Measurements from ENCODE around the gene DNAJC17. TPM values are rescaled to one million over a fixed set of nuclear protein-coding genes. Genes with fewer than 3 reads are reported as not detected.

DNAJC17 gene
- total RNA-seq, 1 donor from 2014 or later: 10.4 TPM

DNA sequence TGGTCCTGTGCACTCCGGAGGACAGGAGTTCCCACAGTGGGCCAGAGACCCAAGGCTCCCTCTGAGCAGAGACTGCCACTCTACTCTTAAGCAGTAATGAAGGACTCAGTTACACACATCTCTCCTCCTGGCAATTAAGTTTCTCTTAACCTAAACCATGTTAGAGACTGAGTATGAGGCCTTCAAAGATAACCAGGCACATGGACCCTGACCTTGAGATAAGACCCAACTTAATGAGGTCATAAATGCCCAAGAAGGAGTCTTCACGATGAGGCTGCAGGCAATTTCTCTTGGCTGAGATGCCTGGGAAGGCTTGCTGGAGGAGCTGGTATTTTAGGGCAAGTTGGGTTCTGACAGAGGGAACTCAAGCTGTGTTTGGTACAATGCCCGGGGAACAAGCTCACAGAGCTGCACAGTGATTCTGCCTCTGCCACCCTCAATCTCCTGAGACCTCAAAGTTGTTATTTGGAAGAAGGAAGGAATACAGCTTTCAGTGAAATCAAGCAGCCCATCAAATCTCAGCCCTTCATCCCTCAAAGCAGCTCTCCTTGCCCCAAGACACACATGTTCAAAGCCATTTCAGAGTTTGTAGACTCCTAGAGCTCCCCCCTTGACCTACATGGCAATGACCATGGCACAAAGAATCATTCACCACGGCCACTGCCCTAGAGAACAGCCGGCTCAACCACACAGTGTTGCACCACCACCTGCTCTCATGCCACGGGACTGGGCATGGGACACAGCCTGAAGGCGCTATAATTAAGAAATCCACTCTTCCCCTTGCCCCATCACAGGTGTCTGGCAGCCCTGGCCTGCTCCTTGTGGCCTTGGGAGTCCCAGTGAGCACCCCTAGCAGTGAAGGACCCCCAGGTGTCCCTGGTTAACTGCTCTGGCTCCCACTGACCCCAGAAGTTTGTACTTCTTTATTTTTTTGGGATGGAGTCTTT lies 59.3 kb downstream of the DNAJC17 start:
- H3K9ac ChIP-seq (ENCODE audit: low read depth in 1 of 3, low read length in 3 of 3): no peak overlapping the region
- H3K4me1 ChIP-seq (ENCODE audit: control insufficient read depth in 3 of 3, insufficient read depth in 3 of 3, low read length in 3 of 3): peaks cover 7 to 26% (median 11%) of the 10 kb centered on the region in 3 donors
- H3K9me3 ChIP-seq (ENCODE audit: control insufficient read depth in 3 of 3, low read length in 3 of 3): no peaks in the 10 kb centered on the region
- no peak overlapping the region for H3K4me3 ChIP-seq (ENCODE audit: low read length in 3 of 3)
- no peaks in the 10 kb centered on the region for H3K27me3 ChIP-seq (ENCODE audit: control insufficient read depth in 3 of 3, insufficient read depth in 3 of 3, low read length in 3 of 3)
- H3K27ac ChIP-seq (ENCODE audit: low read depth, low read length): no peak overlapping the region
- peaks cover 34 to 61% (median 42%) of the 10 kb centered on the region in 3 donors for H3K36me3 ChIP-seq (ENCODE audit: control insufficient read depth in 3 of 3, insufficient read depth in 3 of 3, low read length in 3 of 3)

DNA sequence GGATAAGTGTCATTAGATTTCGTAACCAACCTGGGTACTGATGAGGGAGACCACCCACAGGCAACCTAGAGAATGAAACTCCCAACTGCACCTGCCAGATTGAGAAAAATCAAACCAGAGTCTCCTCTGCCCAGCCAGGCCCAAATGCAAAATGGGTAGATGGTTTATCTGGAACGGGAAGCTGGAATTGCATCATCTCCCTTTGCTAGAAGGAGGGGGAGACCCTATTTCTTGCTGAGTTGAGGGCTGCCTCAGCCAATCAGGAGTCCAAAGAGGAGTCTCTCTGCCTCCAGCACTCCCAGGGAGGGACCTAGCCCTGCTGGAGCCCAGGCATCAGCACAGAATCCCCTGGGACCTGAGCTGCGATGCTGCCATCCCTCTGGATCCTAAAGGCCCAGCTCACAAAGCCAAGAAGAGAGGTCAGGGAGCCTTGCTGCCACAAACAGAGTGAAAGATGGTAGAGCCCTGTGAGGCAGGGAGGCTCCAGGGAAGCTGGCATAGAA lies 60.3 kb downstream of the DNAJC17 start:
- H3K4me3 ChIP-seq (ENCODE audit: low read length in 3 of 3): no peak overlapping the region
- H3K36me3 ChIP-seq (ENCODE audit: control insufficient read depth in 3 of 3, insufficient read depth in 3 of 3, low read length in 3 of 3): peaks cover 34 to 67% (median 45%) of the 10 kb centered on the region in 3 donors
- H3K27ac ChIP-seq (ENCODE audit: low read depth, low read length): no peak overlapping the region
- no peaks in the 10 kb centered on the region for H3K9me3 ChIP-seq (ENCODE audit: control insufficient read depth in 3 of 3, low read length in 3 of 3)
- H3K9ac ChIP-seq (ENCODE audit: low read depth in 1 of 3, low read length in 3 of 3): peak overlapping the region in 1 of 3 donors; percentile 4
- H3K27me3 ChIP-seq (ENCODE audit: control insufficient read depth in 3 of 3, insufficient read depth in 3 of 3, low read length in 3 of 3): no peaks in the 10 kb centered on the region
- peaks cover 7 to 27% (median 11%) of the 10 kb centered on the region in 3 donors for H3K4me1 ChIP-seq (ENCODE audit: control insufficient read depth in 3 of 3, insufficient read depth in 3 of 3, low read length in 3 of 3)

DNA sequence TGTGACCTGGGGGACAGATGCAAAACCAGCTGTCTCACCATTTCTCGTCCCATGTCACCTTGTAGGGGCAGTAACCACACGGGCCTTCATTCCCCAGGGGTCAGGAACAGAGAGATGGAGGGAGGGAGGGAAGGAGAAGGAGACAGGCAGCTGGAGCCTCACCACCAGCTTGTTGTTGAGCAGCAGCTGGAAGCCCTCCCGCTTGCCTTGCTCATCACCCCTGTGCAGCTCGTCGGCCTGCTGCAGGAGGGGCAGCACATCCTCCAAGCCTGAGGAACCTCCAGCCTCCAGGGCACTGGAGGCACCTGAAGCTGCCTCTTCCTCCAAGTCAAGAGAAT lies 62.5 kb downstream of the DNAJC17 start:
- no peak overlapping the region for H3K4me3 ChIP-seq (ENCODE audit: low read length in 3 of 3)
- H3K4me1 ChIP-seq (ENCODE audit: control insufficient read depth in 3 of 3, insufficient read depth in 3 of 3, low read length in 3 of 3): peaks cover 11 to 26% (median 13%) of the 10 kb centered on the region in 3 donors
- peaks cover 30 to 52% (median 39%) of the 10 kb centered on the region in 3 donors for H3K36me3 ChIP-seq (ENCODE audit: control insufficient read depth in 3 of 3, insufficient read depth in 3 of 3, low read length in 3 of 3)
- no peak overlapping the region for H3K9ac ChIP-seq (ENCODE audit: low read depth in 1 of 3, low read length in 3 of 3)
- no peaks in the 10 kb centered on the region for H3K9me3 ChIP-seq (ENCODE audit: control insufficient read depth in 3 of 3, low read length in 3 of 3)
- no peak overlapping the region for H3K27ac ChIP-seq (ENCODE audit: low read depth, low read length)
- no peaks in the 10 kb centered on the region for H3K27me3 ChIP-seq (ENCODE audit: control insufficient read depth in 3 of 3, insufficient read depth in 3 of 3, low read length in 3 of 3)

DNA sequence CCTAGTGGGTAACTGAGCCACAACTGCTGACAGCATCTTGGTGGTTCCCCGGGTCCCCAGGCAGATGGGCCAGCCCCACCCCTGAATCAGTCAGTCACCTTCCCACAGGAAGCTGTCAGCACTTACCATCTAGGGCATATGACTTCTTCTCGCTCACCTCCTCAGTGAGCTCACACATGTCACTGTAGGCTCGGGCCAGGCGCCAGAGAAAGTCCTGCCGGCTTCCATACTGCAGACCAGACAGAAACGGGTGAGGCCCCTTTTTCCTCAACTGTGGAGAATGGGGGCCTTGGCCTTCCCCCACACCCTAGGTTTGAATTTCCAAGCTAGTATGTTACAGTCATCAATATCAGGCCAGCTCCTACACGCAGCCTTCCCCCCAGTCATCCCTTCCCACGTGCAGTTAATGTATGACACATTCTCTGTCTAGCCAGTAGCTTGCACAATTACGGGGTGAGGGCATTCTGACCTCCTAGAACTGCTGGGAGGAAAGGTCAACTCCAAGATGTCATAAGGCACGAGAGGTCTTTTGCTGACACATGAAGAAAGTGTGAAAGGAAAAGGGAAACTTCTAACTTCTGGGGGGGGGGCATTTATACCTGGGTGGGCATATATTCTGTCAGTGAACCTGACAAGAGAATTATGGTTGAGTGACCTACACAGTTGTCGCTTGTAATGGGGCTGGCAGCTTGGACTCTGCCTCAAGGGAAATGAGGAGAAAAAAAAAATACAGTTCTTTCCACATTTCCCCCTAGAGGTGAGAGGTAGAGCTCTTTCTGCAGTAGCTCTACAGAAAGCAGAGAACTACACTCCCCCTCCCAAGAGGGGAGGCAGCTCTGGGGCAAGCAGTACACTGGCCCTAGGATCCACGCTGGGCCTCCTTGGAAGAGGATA lies 63.1 kb downstream of the DNAJC17 start:
- H3K36me3 ChIP-seq (ENCODE audit: control insufficient read depth in 3 of 3, insufficient read depth in 3 of 3, low read length in 3 of 3): peaks cover 33 to 52% (median 43%) of the 10 kb centered on the region in 3 donors
- H3K9me3 ChIP-seq (ENCODE audit: control insufficient read depth in 3 of 3, low read length in 3 of 3): no peaks in the 10 kb centered on the region
- H3K9ac ChIP-seq (ENCODE audit: low read depth in 1 of 3, low read length in 3 of 3): peak overlapping the region in 1 of 3 donors; percentile 9
- H3K27ac ChIP-seq (ENCODE audit: low read depth, low read length): no peak overlapping the region
- H3K27me3 ChIP-seq (ENCODE audit: control insufficient read depth in 3 of 3, insufficient read depth in 3 of 3, low read length in 3 of 3): no peaks in the 10 kb centered on the region
- H3K4me3 ChIP-seq (ENCODE audit: low read length in 3 of 3): no peak overlapping the region
- peaks cover 11 to 26% (median 13%) of the 10 kb centered on the region in 3 donors for H3K4me1 ChIP-seq (ENCODE audit: control insufficient read depth in 3 of 3, insufficient read depth in 3 of 3, low read length in 3 of 3)

DNA sequence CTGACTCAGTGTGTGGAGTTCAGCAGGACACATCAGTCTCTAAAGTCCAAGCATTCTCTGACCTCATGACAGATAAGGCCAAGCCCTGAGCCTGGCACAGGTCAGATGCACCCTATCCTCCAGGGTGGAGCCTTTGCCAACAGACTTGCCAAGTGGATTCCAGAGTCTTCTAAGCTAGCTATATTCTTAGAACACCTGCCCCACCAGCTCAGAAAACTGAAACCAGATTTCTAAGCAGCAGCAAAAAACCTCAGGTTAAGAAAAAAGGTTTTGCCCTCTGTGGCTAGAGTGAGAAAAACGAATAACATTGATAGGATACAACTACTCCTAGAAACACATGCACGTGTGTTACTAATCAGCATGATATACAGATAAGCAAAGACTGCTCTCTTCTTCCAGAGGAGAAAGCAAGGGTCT lies 63.8 kb downstream of the DNAJC17 start:
- Histone ChIP-seq H3K27me3 (ENCODE audit: control insufficient read depth in 3 of 3, insufficient read depth in 3 of 3, low read length in 3 of 3) (no peaks in the 10 kb centered on the region), H3K4me1 (ENCODE audit: control insufficient read depth in 3 of 3, insufficient read depth in 3 of 3, low read length in 3 of 3) (peaks cover 11 to 26% (median 13%) of the 10 kb centered on the region in 3 donors), H3K4me3 (ENCODE audit: low read length in 3 of 3) (no peak overlapping the region), H3K36me3 (ENCODE audit: control insufficient read depth in 3 of 3, insufficient read depth in 3 of 3, low read length in 3 of 3) (peaks cover 40 to 57% (median 49%) of the 10 kb centered on the region in 3 donors), H3K9me3 (ENCODE audit: control insufficient read depth in 3 of 3, low read length in 3 of 3) (no peaks in the 10 kb centered on the region), H3K27ac (ENCODE audit: low read depth, low read length) (peak overlapping the region; percentile 10), H3K9ac (ENCODE audit: low read depth in 1 of 3, low read length in 3 of 3) (peak overlapping the region in 1 of 3 donors; percentile 9)

DNA sequence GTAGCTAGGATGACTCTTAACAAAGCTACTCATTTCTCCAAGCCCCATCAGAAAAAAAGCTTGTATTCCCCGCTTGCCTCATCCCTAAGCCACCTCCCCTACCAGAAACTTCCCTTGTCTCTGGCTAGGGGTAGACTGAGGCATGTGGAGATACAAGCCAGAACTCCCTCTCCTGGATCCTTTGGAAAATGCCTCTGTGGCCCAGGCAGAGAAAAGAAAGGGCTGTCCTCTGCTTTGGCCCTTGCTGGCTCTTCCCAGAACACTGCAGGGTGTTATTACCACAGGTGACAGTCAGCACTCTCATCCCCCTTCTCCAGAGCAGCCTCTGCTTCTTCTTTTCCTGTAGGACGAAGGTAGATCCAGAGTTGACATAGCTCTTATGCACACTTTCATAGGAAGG lies 67.4 kb downstream of the DNAJC17 start:
- no peak overlapping the region for H3K4me3 ChIP-seq (ENCODE audit: low read length in 3 of 3)
- no peak overlapping the region for H3K9ac ChIP-seq (ENCODE audit: low read depth in 1 of 3, low read length in 3 of 3)
- no peak overlapping the region for H3K27ac ChIP-seq (ENCODE audit: low read depth, low read length)
- peaks cover 51 to 70% (median 60%) of the 10 kb centered on the region in 3 donors for H3K36me3 ChIP-seq (ENCODE audit: control insufficient read depth in 3 of 3, insufficient read depth in 3 of 3, low read length in 3 of 3)
- peaks cover 11 to 17% (median 13%) of the 10 kb centered on the region in 3 donors for H3K4me1 ChIP-seq (ENCODE audit: control insufficient read depth in 3 of 3, insufficient read depth in 3 of 3, low read length in 3 of 3)
- H3K27me3 ChIP-seq (ENCODE audit: control insufficient read depth in 3 of 3, insufficient read depth in 3 of 3, low read length in 3 of 3): no peaks in the 10 kb centered on the region
- H3K9me3 ChIP-seq (ENCODE audit: control insufficient read depth in 3 of 3, low read length in 3 of 3): no peaks in the 10 kb centered on the region

DNA sequence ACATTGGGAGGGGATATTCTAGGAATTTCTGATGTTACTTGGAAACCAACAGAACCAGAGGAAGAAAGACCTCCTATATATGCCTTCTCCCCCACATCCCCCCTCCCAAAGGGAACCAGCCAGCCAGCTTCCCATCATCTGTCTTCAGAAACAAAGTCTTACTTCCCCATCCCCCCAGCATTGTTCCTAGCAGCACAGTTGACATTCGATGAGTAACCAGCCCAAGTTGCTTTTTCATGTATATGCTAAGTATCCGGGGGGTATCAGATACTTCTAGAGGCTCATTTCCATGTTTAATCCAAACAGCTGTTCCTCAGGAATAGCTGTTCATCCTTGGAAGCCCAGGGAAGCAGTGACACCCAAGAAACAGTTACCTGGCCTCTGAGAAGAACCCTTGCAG lies 68.2 kb downstream of the DNAJC17 start:
- Histone ChIP-seq H3K27me3 (ENCODE audit: control insufficient read depth in 3 of 3, insufficient read depth in 3 of 3, low read length in 3 of 3) (no peaks in the 10 kb centered on the region), H3K4me1 (ENCODE audit: control insufficient read depth in 3 of 3, insufficient read depth in 3 of 3, low read length in 3 of 3) (peaks cover 11 to 15% (median 12%) of the 10 kb centered on the region in 3 donors), H3K9me3 (ENCODE audit: control insufficient read depth in 3 of 3, low read length in 3 of 3) (no peaks in the 10 kb centered on the region), H3K36me3 (ENCODE audit: control insufficient read depth in 3 of 3, insufficient read depth in 3 of 3, low read length in 3 of 3) (peaks cover 47 to 69% (median 62%) of the 10 kb centered on the region in 3 donors), H3K27ac (ENCODE audit: low read depth, low read length) (no peak overlapping the region), H3K4me3 (ENCODE audit: low read length in 3 of 3) (no peak overlapping the region), H3K9ac (ENCODE audit: low read depth in 1 of 3, low read length in 3 of 3) (no peak overlapping the region)

DNA sequence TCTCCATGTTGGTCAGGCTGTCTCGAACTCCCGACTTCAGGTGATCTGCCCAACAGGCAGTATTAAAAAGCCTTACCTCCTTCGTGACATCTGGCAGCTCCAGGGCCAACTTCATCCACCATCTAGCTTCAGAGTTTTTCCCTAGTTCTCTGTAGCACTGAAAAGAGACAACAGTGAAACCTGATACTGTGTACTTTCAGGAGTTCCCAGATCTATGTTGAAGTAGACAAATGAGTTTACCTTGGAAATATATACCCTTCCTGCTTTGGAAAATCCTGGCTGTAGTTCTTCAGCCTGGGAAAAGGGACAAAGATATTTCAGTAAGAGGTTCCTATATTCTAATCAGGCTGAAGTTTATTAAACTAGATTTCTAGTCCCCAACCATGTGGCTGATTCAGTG lies 70.2 kb downstream of the DNAJC17 start:
- H3K9ac ChIP-seq (ENCODE audit: low read depth in 1 of 3, low read length in 3 of 3): no peak overlapping the region
- no peak overlapping the region for H3K27ac ChIP-seq (ENCODE audit: low read depth, low read length)
- H3K9me3 ChIP-seq (ENCODE audit: control insufficient read depth in 3 of 3, low read length in 3 of 3): no peaks in the 10 kb centered on the region
- peaks cover 0 to 6% (median 3%) of the 10 kb centered on the region in 3 donors for H3K4me1 ChIP-seq (ENCODE audit: control insufficient read depth in 3 of 3, insufficient read depth in 3 of 3, low read length in 3 of 3)
- no peaks in the 10 kb centered on the region for H3K27me3 ChIP-seq (ENCODE audit: control insufficient read depth in 3 of 3, insufficient read depth in 3 of 3, low read length in 3 of 3)
- peaks cover 38 to 58% (median 56%) of the 10 kb centered on the region in 3 donors for H3K36me3 ChIP-seq (ENCODE audit: control insufficient read depth in 3 of 3, insufficient read depth in 3 of 3, low read length in 3 of 3)
- no peak overlapping the region for H3K4me3 ChIP-seq (ENCODE audit: low read length in 3 of 3)

DNA sequence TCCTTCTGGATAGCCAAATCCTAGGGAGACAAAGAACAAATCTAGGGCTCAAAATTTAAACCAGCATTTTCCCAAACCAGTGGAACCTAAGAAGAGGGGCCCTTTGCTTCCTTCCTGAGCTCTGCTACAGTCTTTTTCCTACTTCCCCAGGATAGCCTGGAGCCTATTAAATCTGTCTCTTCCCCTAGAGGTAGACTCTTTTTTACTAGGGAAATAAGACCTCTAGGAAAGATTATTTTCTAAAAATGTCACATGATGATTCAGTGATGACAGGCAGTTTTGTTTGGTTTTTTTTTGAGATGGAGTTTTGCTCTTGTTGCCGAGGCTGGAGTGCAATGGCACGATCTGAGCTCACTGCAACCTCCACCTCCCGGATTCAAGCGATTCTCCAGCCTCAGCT lies 70.7 kb downstream of the DNAJC17 start:
- Histone ChIP-seq H3K9me3 (ENCODE audit: control insufficient read depth in 3 of 3, low read length in 3 of 3) (no peaks in the 10 kb centered on the region), H3K27me3 (ENCODE audit: control insufficient read depth in 3 of 3, insufficient read depth in 3 of 3, low read length in 3 of 3) (no peaks in the 10 kb centered on the region), H3K36me3 (ENCODE audit: control insufficient read depth in 3 of 3, insufficient read depth in 3 of 3, low read length in 3 of 3) (peaks cover 38 to 58% (median 55%) of the 10 kb centered on the region in 3 donors), H3K4me3 (ENCODE audit: low read length in 3 of 3) (no peak overlapping the region), H3K4me1 (ENCODE audit: control insufficient read depth in 3 of 3, insufficient read depth in 3 of 3, low read length in 3 of 3) (peaks cover 0 to 6% (median 3%) of the 10 kb centered on the region in 3 donors), H3K9ac (ENCODE audit: low read depth in 1 of 3, low read length in 3 of 3) (no peak overlapping the region), H3K27ac (ENCODE audit: low read depth, low read length) (no peak overlapping the region)
